ENCODE measurements around the gene IDH2. TPM values are rescaled to one million over a fixed set of nuclear protein-coding genes. Genes with fewer than 3 reads are reported as not detected.
"Not testable (repeated sequence)": the region's sequence is repeated elsewhere in the genome, so short reads cannot be mapped to it uniquely, and the experiment has no call there.

IDH2 gene
- total RNA-seq, 1 experiment from 2014 or later = 46.2 TPM

- in situ Hi-C loops (cut with HindIII; ENCODE audit: low sequenced_read_pairs) = no loop called here
- no peak for DNase-seq (ENCODE audit: low spot score)
Measured at GRCh38 chr15:90121086-90121485, 18.8 kb upstream of the IDH2 start.

- no peak for DNase-seq (ENCODE audit: low spot score)
- in situ Hi-C loops (cut with HindIII; ENCODE audit: low sequenced_read_pairs) = no loop called here
Measured at GRCh38 chr15:90119367-90119766, 17.1 kb upstream of the IDH2 start.

- in situ Hi-C loops (cut with HindIII; ENCODE audit: low sequenced_read_pairs) = no loop called here
- no peak for DNase-seq (ENCODE audit: low spot score)
Measured at GRCh38 chr15:90115783-90116182, 13.5 kb upstream of the IDH2 start.

- no peak for DNase-seq (ENCODE audit: low spot score)
- in situ Hi-C loops (cut with HindIII; ENCODE audit: low sequenced_read_pairs) = no loop called here
Measured at GRCh38 chr15:90114451-90114901, 12.2 kb upstream of the IDH2 start.

GRCh38 chr15:90113166-90113565, 10.9 kb upstream of the IDH2 start:
- in situ Hi-C loops (cut with HindIII; ENCODE audit: low sequenced_read_pairs) = no loop called here
- no peak for DNase-seq (ENCODE audit: low spot score)

GRCh38 chr15:90109163-90109751, 7.0 kb upstream of the IDH2 start:
- DNase-seq (ENCODE audit: low spot score); in situ Hi-C loops (cut with HindIII; ENCODE audit: low sequenced_read_pairs): not testable (repeated sequence)

GRCh38 chr15:90108038-90108437, 5.8 kb upstream of the IDH2 start:
- in situ Hi-C loops (cut with HindIII; ENCODE audit: low sequenced_read_pairs); DNase-seq (ENCODE audit: low spot score): not testable (repeated sequence)

- in situ Hi-C loops (cut with HindIII; ENCODE audit: low sequenced_read_pairs) = no loop called here
- no peak for DNase-seq (ENCODE audit: low spot score)
Measured at GRCh38 chr15:90106522-90107117, 4.4 kb upstream of the IDH2 start.

- DNase-seq (ENCODE audit: low spot score) = no peak
- in situ Hi-C loops (cut with HindIII; ENCODE audit: low sequenced_read_pairs) = no loop called here
Measured at GRCh38 chr15:90105521-90105920, 3.3 kb upstream of the IDH2 start.

GRCh38 chr15:90104551-90104950, 2.3 kb upstream of the IDH2 start:
- DNase-seq (ENCODE audit: low spot score) = no peak
- in situ Hi-C loops (cut with HindIII; ENCODE audit: low sequenced_read_pairs) = no loop called here

GRCh38 chr15:90103701-90104329, 1.5 kb upstream of the IDH2 start:
- in situ Hi-C loops (cut with HindIII; ENCODE audit: low sequenced_read_pairs) = no loop called here
- DNase-seq (ENCODE audit: low spot score) = no peak

- DNase-seq (ENCODE audit: low spot score) = peak; percentile 85
Measured at GRCh38 chr15:90101130-90101968, 919 bp downstream of the IDH2 start.

GRCh38 chr15:90099868-90100831, 2.1 kb downstream of the IDH2 start:
- in situ Hi-C loops (cut with HindIII; ENCODE audit: low sequenced_read_pairs) = no loop called here
- peak; percentile 68 for DNase-seq (ENCODE audit: low spot score)

More at GRCh38 chr15:90101130-90101968, 919 bp downstream of the IDH2 start:
- in situ Hi-C loops (cut with HindIII; ENCODE audit: low sequenced_read_pairs) = no loop called here

- DNase-seq (ENCODE audit: low spot score) = no peak
- in situ Hi-C loops (cut with HindIII; ENCODE audit: low sequenced_read_pairs) = no loop called here
Measured at GRCh38 chr15:90099072-90099867, 3.0 kb downstream of the IDH2 start.

- in situ Hi-C loops (cut with HindIII; ENCODE audit: low sequenced_read_pairs) = no loop called here
- no peak for DNase-seq (ENCODE audit: low spot score)
Measured at GRCh38 chr15:90097475-90097874, 4.8 kb downstream of the IDH2 start.

GRCh38 chr15:90095521-90095959, 6.7 kb downstream of the IDH2 start:
- in situ Hi-C loops (cut with HindIII; ENCODE audit: low sequenced_read_pairs) = no loop called here

GRCh38 chr15:90091156-90091931, 10.9 kb downstream of the IDH2 start:
- in situ Hi-C loops (cut with HindIII; ENCODE audit: low sequenced_read_pairs) = no loop called here
- DNase-seq (ENCODE audit: low spot score) = no peak

More at GRCh38 chr15:90095521-90095959, 6.7 kb downstream of the IDH2 start:
- DNase-seq (ENCODE audit: low spot score) = no peak
